ENCODE data around the gene NTMT2.
"Not testable (repeated sequence)": the region's sequence is repeated elsewhere in the genome, so short reads cannot be mapped to it uniquely, and the experiment has no call there.

Gene NTMT2

DNA sequence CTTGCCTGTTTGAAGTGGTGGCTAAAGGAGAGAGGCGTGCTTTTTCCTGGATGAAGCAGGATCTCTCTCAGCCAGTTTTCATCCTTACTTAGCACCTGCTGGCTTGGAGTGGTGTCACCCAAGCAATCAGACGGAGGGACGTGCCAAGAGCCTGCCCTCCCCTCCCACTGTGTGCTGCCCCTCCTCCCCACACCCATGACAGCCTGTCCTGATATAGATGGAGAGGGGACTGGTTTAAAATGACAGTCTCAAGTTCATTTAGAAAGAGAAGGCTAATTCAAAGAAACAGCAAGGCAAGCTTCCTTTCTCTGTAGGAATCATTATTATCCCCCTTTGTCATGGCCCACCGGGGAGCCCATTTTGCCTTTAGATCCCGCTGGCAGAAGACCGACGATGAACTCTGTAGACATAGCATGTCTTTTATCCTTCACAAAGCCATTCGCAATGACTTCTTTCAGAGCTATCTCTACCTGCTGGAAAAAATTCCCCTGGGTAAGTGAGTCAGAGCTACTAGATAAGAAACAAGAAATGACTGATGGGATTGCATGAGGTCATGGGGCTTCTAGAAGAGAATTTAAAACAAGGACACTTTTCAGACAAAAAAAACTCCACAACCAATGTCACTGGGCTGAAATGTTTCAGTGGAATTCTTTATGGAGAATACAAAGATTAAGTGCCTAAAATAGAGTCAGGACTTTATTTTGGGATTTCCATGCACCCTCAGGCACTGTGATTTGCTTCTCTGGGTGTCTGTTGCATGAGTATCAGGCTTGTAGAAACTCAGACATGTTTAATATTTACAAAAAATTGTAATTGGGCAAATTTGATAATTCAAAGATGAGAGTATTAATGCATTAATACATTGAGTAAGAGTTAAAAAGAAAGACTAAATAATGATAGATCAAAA, at the start of gene NTMT2:
Gene NTMT2 (plus strand): TSS at position 190 of the 907 bp plus-strand sequence. CDS start 149 bp downstream, at position 339.
- no peak for DNase-seq (ENCODE audit: low spot score)

DNA sequence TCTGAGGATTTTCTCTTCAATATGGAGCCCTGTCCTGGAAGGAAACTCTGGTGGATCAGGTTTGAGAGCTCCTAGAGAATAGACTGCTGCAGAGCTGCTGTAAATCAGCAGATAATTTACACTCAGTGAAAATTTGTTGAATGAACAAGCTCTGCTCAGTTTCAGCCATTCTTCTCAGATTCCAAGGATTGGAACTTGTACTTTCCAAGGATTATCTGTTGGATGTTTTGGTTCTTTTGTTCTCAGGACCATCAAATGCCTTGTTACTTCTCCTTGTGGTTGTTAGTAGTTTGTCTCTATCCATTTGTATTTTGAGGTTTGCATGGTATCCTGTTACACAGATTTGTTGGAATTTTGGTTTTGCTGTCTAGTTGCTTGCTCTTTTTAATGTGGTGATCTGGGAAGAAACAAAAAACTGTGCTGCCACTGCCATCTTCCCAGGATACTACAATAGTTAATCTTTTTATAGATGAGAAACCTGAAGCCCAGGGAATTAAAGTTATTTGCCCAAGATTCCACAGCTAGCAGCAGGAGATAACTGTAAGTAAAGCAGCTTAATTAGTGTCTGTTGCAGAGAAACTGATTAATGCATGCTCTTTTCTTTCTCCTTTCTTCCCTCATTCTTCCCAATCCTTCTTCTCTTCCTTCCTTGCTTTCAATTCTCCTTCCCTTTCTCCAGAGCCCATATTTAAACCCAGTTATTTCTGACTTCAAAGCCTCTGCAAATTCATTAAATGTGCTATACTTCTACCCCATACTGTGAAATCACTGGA, 49.6 kb upstream of the NTMT2 start:
- DNase-seq (ENCODE audit: low spot score), result no peak

- DNase-seq (ENCODE audit: low spot score), result no peak
Observed at GRCh38 chr1:170096806-170097340, 48.9 kb upstream of the NTMT2 start.

- no peak for DNase-seq (ENCODE audit: low spot score)
Observed at GRCh38 chr1:170097449-170097948, 48.3 kb upstream of the NTMT2 start.

- not testable (repeated sequence) for DNase-seq (ENCODE audit: low spot score)
Observed at GRCh38 chr1:170113140-170113539, 32.6 kb upstream of the NTMT2 start.

DNA sequence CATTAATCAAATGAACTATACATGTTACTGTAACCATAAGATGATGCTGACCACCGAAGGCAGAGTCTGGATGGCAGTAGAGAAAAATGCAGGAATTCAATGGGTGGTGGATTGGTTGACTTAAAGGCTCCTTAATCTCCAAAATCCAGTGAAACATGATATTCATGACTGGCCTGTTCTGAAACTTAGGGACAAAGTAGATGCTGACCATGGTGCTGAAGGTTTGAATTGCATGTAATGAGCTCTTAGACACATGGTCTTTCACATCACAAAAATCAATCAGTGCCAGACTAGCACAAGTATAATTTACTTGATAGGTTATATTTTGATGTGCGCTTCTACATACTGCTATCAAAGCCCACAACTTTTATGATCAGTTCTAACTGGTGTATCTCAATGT, 30.9 kb upstream of the NTMT2 start:
- DNase-seq (ENCODE audit: low spot score), result peak; percentile 24

DNA sequence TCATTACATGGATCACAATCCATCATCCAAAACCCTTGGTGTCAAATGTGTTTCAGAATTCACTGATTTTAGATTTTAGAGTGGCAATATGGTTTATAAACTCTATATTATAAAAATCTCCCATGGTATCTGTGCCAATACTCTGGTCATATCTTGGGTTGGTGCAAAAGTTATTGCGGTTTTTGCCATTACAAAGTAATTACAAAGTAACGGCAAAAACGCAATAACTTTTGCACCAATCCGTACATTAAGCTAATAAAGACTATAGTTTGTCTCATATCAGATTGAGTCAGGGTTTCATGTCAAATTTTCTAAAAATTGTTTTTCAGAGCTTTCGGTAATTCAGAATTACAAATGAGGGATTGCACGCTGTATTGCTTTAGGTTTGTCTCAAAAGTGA, 23.4 kb upstream of the NTMT2 start:
- no peak for DNase-seq (ENCODE audit: low spot score)

DNA sequence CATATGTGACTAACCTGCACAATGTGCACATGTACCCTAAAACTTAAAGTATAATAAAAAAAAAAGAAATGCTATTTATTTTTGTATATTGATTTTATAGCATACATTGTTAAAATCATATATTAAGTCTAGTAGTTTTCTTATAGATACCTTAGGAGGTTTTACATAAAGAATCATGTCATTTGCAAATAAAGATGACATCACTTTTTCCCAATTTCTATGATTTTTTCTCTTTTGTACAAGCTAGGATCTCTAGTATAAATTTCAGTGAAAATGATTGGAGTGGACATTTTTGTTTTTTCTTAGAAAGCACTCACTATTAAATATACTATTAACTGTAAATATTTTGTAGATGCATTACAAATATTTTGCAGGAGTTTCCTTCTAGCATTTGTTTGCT, 20.5 kb upstream of the NTMT2 start:
- no peak for DNase-seq (ENCODE audit: low spot score)

DNA sequence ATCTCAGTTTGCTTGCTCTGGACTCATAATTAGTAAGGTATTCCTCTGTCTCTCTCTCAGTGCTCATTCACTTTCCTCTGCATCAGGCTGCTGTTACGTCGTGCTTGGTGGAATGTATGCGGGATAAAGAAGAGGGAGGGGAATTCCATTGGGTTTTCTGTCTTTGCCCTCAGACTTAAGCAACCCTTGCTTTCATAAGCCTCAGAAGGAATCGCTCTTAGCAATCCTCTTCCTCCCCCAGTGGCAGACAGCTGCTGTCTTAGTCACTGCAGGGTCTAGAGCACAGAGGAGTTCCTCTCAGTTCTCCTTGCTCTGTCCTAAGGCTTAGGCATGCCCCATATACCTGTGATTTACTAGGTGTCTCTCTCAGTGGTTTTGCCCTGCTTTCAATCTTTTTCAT, 19.1 kb upstream of the NTMT2 start:
- DNase-seq (ENCODE audit: low spot score), result no peak

DNA sequence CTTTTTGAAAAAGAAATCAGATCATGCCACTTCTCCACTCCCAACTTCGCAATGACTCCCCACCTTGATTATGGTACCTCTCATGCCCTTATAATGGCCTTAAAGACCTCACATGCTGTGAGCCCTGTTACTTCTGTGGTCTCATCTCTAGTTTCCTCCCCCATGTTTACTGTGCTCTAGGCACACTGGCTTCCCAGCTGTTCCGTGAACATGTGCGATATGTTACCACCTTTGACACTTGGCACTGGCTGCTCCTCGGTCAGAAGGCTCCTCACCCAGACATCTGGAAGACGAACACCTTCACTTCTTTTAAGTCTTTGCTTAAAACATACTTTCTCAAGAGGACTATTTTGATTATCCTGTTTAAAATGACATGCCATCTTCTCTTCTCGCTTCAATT, 14.3 kb upstream of the NTMT2 start:
- DNase-seq (ENCODE audit: low spot score), result no peak

DNA sequence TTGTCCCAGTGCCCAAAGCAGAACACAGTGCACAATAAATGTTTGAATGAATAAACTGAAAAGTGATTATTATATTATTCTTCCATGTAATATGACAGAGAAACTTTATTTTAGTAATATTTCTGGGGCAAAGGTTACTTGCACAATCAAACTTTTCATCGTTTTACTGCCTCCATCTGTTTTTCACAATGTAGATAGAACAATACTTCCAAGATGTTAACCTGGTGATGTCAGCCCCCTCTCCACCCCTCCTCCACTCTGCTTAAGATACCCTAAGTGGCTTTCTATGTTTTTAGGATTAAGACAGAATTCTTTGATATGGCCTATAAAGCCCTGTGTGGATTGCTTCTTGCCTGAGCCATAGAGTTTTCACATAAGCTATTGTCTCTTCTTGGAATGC, 13.8 kb upstream of the NTMT2 start:
- no peak for DNase-seq (ENCODE audit: low spot score)

DNA sequence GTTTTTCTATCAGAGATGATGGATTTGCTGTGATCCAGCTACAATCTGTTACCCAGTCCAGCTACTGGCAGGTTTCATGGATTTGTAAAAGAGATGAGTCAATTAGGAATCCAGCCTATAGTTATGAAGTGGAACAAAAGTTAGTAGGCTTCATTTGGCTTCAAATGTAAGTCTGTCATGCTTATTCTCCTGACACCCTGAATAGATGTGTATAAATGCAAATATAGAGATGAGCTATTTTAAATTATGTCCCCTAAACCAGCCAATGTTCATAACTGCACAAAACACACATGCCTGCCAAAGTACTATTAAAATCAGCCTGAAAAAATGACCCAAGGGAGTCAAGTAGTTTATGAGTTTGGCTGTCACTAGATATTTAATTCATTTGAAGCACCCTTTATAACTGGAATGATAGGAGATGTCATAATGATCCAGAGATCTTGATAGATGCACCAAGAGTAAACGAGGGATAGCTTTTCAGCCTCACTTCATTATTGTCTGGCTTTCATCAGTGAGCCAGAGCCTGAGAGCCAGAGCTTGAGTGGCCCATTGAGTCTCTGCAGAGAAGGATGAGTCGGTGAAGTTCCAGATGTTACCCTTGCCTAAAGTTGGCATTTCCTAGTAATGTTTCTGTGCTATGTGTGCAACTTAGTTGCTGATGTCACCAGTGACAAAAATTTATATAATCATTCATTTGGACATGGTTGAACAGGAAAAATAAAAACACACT, 11.8 kb upstream of the NTMT2 start:
- no peak for DNase-seq (ENCODE audit: low spot score)

- no peak for DNase-seq (ENCODE audit: low spot score)
Observed at GRCh38 chr1:170134521-170134920, 11.2 kb upstream of the NTMT2 start.

GRCh38 chr1:170140371-170140770, 5.4 kb upstream of the NTMT2 start:
- no peak for DNase-seq (ENCODE audit: low spot score)

DNA sequence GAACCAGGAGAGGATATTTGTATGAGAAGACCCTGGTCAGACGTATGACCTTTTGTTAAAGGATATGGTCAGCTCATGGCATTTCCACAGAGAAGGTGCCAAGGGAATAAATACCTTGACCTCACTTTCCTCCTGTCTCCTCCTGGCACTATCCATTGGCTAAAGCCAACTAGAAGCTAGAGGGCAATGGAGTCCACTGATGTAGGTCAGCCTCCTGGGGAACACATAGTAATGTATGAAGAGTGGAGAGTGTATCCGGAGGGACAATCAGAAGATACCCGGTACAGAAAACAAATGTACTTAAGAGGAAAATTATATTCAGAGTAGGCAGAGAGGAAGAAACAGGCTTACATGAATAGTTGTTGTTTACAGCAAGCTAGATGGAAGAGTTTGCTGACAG, 698 bp upstream of the NTMT2 start:
- no peak for DNase-seq (ENCODE audit: low spot score)

DNA sequence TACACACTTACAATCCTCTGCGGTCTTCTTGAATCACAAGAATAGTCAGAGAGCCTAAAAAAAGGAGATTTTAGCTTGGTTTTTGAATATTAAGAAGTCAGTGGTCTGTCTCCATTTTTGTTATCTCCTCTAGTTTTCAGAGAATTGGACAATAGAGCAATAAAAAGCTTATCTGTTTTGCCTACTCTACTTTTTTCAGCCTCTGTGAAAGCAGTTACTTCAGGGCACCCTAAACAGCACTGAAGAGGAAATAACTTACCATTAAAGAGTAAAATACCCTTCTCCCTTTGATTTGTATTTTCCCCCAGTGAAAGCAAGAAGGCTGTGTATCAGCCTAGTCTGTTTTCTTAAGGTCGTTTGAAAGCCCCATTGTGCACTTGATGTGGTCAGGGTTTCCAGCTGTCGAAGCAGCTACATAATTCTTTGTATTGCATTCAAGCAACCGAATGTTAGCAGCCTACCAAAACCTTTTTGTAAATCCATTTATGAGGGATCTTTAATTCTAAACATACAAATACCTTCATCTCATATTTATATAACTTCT, 1.0 kb downstream of the NTMT2 start:
- no peak for DNase-seq (ENCODE audit: low spot score)

DNA sequence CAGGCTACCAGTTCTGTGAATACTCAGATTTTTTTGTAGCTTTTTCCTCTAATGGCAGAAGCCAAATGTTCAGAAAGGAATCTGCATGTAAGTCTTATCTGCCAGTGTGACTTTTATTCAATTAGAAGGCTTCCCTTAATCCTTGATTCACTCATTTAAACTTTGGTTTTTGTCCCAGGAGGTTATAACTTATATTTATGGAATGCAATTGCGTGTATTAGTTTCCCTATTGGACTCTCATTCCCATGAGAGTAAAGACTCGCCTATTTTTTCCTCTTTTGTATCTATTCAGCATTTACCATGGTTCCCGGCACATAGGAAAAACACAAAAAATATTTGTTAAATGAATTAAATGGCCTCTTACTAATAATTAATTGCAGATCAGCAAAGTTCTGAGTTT, 3.5 kb downstream of the NTMT2 start:
- DNase-seq (ENCODE audit: low spot score), result no peak

- DNase-seq (ENCODE audit: low spot score), result no peak
Observed at GRCh38 chr1:170150016-170150415, 4.3 kb downstream of the NTMT2 start.

- DNase-seq (ENCODE audit: low spot score), result no peak
Observed at GRCh38 chr1:170150921-170151320, 5.2 kb downstream of the NTMT2 start.

DNA sequence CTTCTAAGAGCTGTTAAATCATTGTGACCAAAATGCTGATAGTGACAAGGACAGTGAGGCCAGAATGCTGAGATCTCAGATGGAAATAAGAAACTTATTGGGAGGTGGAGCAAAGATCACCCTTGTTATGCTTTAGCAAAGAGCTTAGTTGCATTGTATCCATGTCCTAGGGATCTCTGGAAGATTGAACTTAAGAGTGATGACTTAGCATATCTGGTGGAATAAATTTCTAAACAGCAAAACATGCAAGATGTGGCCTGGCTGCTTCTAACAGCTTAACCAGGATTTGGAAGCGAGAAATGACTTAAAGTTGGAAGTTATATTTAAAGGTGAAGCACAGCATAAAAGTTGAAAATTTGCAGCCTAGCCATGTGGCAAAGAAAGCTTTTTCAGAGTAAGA, 7.7 kb downstream of the NTMT2 start:
- no peak for DNase-seq (ENCODE audit: low spot score)

- DNase-seq (ENCODE audit: low spot score), result no peak
Observed at GRCh38 chr1:170155055-170155454, 9.3 kb downstream of the NTMT2 start.

- DNase-seq (ENCODE audit: low spot score), result no peak
Observed at GRCh38 chr1:170156594-170156993, 10.8 kb downstream of the NTMT2 start.
